Naive thymus-derived CD4-positive, alpha-beta T cell (primary cell): ENCODE data around the gene ZNF878. TPM values are rescaled to one million over a fixed set of nuclear protein-coding genes. Genes with fewer than 3 reads are reported as not detected.

Experiments used
- ATAC-seq: fragments of 150-1000 bp; cut with Tn5 transposase; 2 replicates; pipeline ENCODE4 v1.10.0; 2021; ENCODE audit warnings: mild to moderate bottlenecking, moderate library complexity
- CTCF ChIA-PET: fragments of 350-600 bp; sonication (Branson Sonifier 250); formaldehyde crosslinking; loops from one replicate; lab custom pipeline; 2021; ENCODE audit warnings: antibody characterized with exemption; lab: Charles Lee
- POLR2A ChIA-PET: fragments of 350-600 bp; sonication (Branson Sonifier 250); formaldehyde crosslinking; loops from one replicate; lab custom pipeline; 2021; ENCODE audit warnings: antibody characterized with exemption, inconsistent platforms; lab: Charles Lee
- DNase-seq, 9 donors: peaks; one replicate each; pipeline versions ENCODE4 v3.0.0 to v3.0.0-alpha.2; 2020 to 2022; ENCODE audit warnings: mixed read lengths in 1 of 9
- H3K27ac ChIP-seq: one replicate; pipeline ENCODE4 v1.7.0; 2013; ENCODE audit warnings: mild to moderate bottlenecking, low read depth, low read length, moderate library complexity
- H3K27me3 ChIP-seq, 2 donors: one replicate each; pipeline ENCODE4 v1.7.0; 2013; ENCODE audit warnings: low read length in 2 of 2, mild to moderate bottlenecking in 2 of 2, moderate library complexity in 2 of 2; ENCODE audit not compliant: control insufficient read depth in 2 of 2, insufficient read depth in 2 of 2
- H3K36me3 ChIP-seq, 3 experiments: 1 replicate in 2 of 3; 2 replicates in 1 of 3; pipeline ENCODE4 v1.7.0; 2013; ENCODE audit warnings: low read length in 3 of 3, mild to moderate bottlenecking in 3 of 3, moderate library complexity in 1 of 3; ENCODE audit not compliant: insufficient read depth in 3 of 3, control insufficient read depth in 2 of 3
- H3K4me1 ChIP-seq, 2 donors: one replicate each; pipeline ENCODE4 v1.7.0; 2013; ENCODE audit warnings: low read length in 2 of 2, mild to moderate bottlenecking in 2 of 2, moderate library complexity in 1 of 2; ENCODE audit not compliant: control insufficient read depth in 2 of 2, insufficient read depth in 2 of 2
- H3K4me3 ChIP-seq: 2 replicates; pipeline ENCODE4 v1.7.0; 2013; ENCODE audit warnings: mild to moderate bottlenecking, low read length
- H3K9me3 ChIP-seq, 3 experiments: 1 replicate in 2 of 3; 2 replicates in 1 of 3; pipeline ENCODE4 v1.7.0; 2013; ENCODE audit warnings: low read length in 3 of 3; ENCODE audit not compliant: control insufficient read depth in 2 of 3
- H3K27ac Mint-ChIP-seq, 9 donors: one replicate each; pipeline ENCODE4 v1.8.0; 2020 to 2022; ENCODE audit warnings: mixed read lengths in 9 of 9, mild to moderate bottlenecking in 8 of 9, moderate library complexity in 5 of 9, inconsistent platforms in 2 of 9
- H3K27me3 Mint-ChIP-seq, 5 donors: one replicate each; pipeline ENCODE4 v1.8.0; 2021 to 2022; ENCODE audit warnings: mixed read lengths in 5 of 5, mild to moderate bottlenecking in 1 of 5
- H3K36me3 Mint-ChIP-seq, 5 donors: one replicate each; pipeline ENCODE4 v1.8.0; 2020 to 2022; ENCODE audit warnings: mixed read lengths in 5 of 5, mild to moderate bottlenecking in 3 of 5, inconsistent platforms in 1 of 5
- H3K4me1 Mint-ChIP-seq, 7 donors: one replicate each; pipeline ENCODE4 v1.8.0; 2020 to 2022; ENCODE audit warnings: mixed read lengths in 7 of 7, mild to moderate bottlenecking in 3 of 7, inconsistent platforms in 1 of 7
- H3K4me3 Mint-ChIP-seq, 10 donors: one replicate each; pipeline ENCODE4 v1.8.0; 2020 to 2022; ENCODE audit warnings: mild to moderate bottlenecking in 10 of 10, mixed read lengths in 10 of 10, moderate library complexity in 6 of 10, inconsistent platforms in 2 of 10
- H3K9me3 Mint-ChIP-seq, 11 donors: one replicate each; pipeline ENCODE4 v1.8.0; 2020 to 2022; ENCODE audit warnings: mixed read lengths in 11 of 11, mild to moderate bottlenecking in 4 of 11, inconsistent platforms in 1 of 11, moderate library complexity in 1 of 11
- intact Hi-C, 2 donors: fragments of 100-400 bp; cut with micrococcal nuclease; formaldehyde crosslinking; loops; one replicate each; pipeline ENCODE4 v1.15.1; 2023
- polyA plus RNA-seq, 2 donors: library from polyadenylated mRNA; unstranded; fragments of 300-500 nt; fragmentation: Illumina TruSeq; gene quantifications; one replicate each; pipeline ENCODE4 v1.2.3, GENCODE V29; 2021
- total RNA-seq, 6 experiments: library from RNA in 5 of 6; stranded (reverse) in 5 of 6; gene quantifications; 1 replicate in 5 of 6; 2 replicates in 1 of 6; pipeline ENCODE4 v1.2.3 and lab custom pipeline; 2021 to 2026

Gene ZNF878
- total RNA-seq (not detected), polyA plus RNA-seq (not detected), total RNA-seq (lab: John Stamatoyannopoulos, UW) (not detected)

DNA sequence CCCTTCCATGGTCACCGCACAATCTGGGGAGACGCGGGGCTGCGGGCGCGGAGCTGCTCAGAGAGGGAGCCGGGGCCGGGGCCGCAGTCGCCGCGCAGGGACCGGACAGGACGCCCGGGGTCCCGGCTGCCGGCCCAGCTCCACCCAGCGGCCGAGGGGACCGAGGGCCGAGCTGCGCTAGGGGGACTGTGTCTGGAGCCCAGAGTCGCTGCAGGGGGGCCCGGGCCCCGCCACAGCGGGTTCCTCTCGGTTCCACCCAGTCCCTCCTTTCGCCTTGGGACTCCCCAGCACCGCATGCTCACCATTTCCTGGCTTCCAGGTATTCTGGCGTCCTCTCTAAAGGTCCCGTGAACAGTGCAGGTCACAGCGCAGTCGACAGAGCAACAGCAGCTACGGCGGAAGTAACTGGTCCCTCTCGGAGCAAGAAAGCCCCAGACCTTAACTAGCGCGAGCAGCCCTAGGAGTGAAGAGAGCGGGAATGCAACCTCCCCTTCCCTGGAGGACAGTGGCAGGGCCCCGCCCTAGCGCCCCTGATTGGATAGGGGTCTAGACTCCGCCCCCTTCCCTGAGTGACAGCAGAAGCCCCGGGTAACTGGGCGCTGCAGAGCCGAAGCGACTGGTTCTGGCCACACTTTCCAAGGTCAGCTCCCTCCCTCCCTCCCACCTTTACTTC lies at the start of gene ZNF878:
Gene ZNF878, minus strand, starts transcription at position 465 of the 673 bp plus-strand sequence. Its CDS starts 160 bp downstream, at position 305.
- peaks cover 0 to 11% (median 4%) of the 10 kb centered on the region in 5 donors for H3K36me3 Mint-ChIP-seq
- peak within 1 kb of the TSS; percentile 27 for H3K27ac ChIP-seq
- H3K27me3 Mint-ChIP-seq = peaks cover 5 to 11% (median 9%) of the 10 kb centered on the region in 5 donors
- intact Hi-C loops = loop anchor here in 1 of 2 donors (10.0 kb wide), 1 partner anchor 292 kb away; no protein-coding TSS in a partner anchor
- H3K4me1 Mint-ChIP-seq = peaks cover 6 to 18% (median 13%) of the 10 kb centered on the region in 7 donors
- DNase-seq (peak in 5 of 9 donors; percentile 24 to 40 (median 30)), ATAC-seq (peak; percentile 87)
- ChIA-PET CTCF (interaction anchor here (0.5 kb wide), 1 partner anchor 168 kb away, joined by 4 read pairs; no protein-coding TSS in a partner anchor), POLR2A (interaction anchor here (1.0 to 1.3 kb wide), 2 partner anchors 34 to 128 kb away, joined by 3 to 5 read pairs; partner anchors contain the start of gene ZNF700)
- H3K4me3 Mint-ChIP-seq = peak within 1 kb of the TSS; percentile 81 to 92 (median 86)
- H3K9me3 Mint-ChIP-seq = peaks cover 0 to 16% (median 7%) of the 10 kb centered on the region in 11 donors
- no peaks in the 10 kb centered on the region for H3K9me3 ChIP-seq
- H3K4me3 ChIP-seq = peak within 1 kb of the TSS; percentile 61
- H3K27ac Mint-ChIP-seq = peak within 1 kb of the TSS in 7 of 9 donors; percentile 9 to 61 (median 53)
- peaks cover 5 to 10% of the 10 kb centered on the region in 2 donors for H3K4me1 ChIP-seq
- no peaks in the 10 kb centered on the region for H3K36me3 ChIP-seq
- H3K27me3 ChIP-seq = no peaks in the 10 kb centered on the region

DNA sequence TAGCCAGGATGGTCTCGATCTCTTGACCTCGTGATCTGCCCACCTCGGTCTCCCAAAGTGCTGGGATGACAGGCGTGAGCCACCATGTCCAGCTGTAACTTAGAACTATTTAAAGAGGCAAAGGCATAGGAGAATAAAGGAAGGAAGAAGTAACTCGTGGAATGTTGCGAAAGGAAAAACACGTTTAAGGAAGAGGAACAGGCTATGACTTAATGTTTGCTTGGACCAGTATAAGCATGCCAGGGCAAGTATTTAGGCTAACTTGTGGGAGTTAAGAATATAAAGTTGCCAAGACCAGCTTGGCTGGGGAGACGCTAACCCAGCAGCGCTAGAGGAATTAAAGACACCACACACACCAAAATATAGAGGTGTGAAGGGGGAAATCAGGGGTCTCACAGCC lies 45.3 kb upstream of the ZNF878 start:
- no peak overlapping the region for H3K27ac Mint-ChIP-seq
- Histone ChIP-seq H3K4me3 (no peak overlapping the region), H3K27me3 (no peaks in the 10 kb centered on the region), H3K27ac (no peak overlapping the region), H3K4me1 (peaks cover 0 to 2% of the 10 kb centered on the region in 2 donors), H3K9me3 (no peaks in the 10 kb centered on the region), H3K36me3 (no peaks in the 10 kb centered on the region)
- H3K9me3 Mint-ChIP-seq = peaks cover 0 to 41% (median 7%) of the 10 kb centered on the region in 11 donors
- no peak overlapping the region for H3K4me3 Mint-ChIP-seq
- peaks cover 4 to 39% (median 13%) of the 10 kb centered on the region in 5 donors for H3K36me3 Mint-ChIP-seq
- peaks cover 0 to 8% (median 5%) of the 10 kb centered on the region in 7 donors for H3K4me1 Mint-ChIP-seq
- ATAC-seq (no peak), DNase-seq (no peak)
- H3K27me3 Mint-ChIP-seq = peaks cover 0 to 15% (median 4%) of the 10 kb centered on the region in 5 donors
- intact Hi-C loops = no loop called here
- POLR2A ChIA-PET = interaction anchor here (0.6 kb wide), 1 partner anchor 847 kb away, joined by 3 read pairs; no protein-coding TSS in a partner anchor
- CTCF ChIA-PET = interaction anchor here (1.1 kb wide), 1 partner anchor 215 kb away, joined by 5 read pairs; no protein-coding TSS in a partner anchor

DNA sequence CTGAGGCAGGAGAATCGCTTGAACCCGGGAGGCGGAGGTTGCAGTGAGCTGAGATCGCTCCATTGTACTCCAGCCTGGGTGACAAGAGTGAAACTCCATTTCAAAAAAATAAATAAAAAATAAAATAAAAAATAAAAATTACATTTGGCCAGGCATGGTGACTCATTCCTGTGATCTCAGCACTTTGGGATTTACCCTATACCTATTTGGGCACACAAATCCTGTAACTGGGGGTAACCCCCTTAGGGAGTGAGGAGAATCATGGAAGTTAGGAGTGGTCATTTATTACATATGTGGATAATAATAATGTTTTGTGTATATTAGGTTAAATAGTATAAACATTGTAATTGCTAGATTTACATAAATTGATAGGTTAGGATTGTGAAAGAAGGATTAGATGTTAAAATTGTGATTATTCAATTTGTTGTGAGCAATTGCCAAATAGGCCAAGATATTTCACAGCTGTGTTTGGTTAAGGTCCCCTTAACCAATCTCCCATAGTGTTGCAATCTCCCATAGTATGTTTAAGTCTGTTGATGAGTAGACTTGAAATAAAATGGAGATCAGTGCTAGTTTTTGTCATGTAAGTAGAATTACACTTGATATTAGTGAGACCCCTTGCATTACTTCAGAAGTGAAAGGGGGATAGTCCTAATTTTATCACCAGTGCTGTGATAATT lies 42.5 kb upstream of the ZNF878 start:
- Histone ChIP-seq H3K4me1 (peaks cover 0 to 5% of the 10 kb centered on the region in 2 donors), H3K9me3 (no peaks in the 10 kb centered on the region), H3K27ac (no peak overlapping the region), H3K4me3 (no peak overlapping the region), H3K36me3 (no peaks in the 10 kb centered on the region), H3K27me3 (no peaks in the 10 kb centered on the region)
- DNase-seq = no peak
- ChIA-PET POLR2A (no interaction called here), CTCF (no interaction called here)
- peaks cover 0 to 28% (median 6%) of the 10 kb centered on the region in 11 donors for H3K9me3 Mint-ChIP-seq
- peaks cover 5 to 19% (median 8%) of the 10 kb centered on the region in 7 donors for H3K4me1 Mint-ChIP-seq
- peaks cover 3 to 31% (median 13%) of the 10 kb centered on the region in 5 donors for H3K36me3 Mint-ChIP-seq
- H3K27me3 Mint-ChIP-seq = peaks cover 0 to 17% (median 4%) of the 10 kb centered on the region in 5 donors
- no peak overlapping the region for H3K4me3 Mint-ChIP-seq
- no peak overlapping the region for H3K27ac Mint-ChIP-seq
- no peak for ATAC-seq
- intact Hi-C loops = no loop called here

DNA sequence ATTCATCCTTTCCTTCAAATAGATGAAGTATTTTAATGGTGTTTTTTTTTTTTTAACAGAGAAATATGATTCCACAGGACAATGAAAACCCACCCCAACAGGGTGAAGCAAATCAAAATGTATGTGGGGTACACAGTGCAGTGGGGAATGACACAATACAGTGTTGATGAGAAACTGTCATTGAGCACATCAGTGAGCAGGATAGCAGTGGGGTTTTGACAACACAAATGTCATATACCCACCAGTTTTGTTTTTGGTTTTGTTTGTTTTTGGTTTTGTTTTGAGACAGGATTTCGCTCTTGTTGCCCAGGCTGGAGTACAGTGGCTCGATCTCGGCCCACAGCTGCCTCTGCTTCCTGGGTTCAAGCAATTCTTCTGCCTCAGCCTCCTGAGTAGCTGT lies 41.0 kb upstream of the ZNF878 start:
- ChIA-PET CTCF (no interaction called here), POLR2A (no interaction called here)
- Histone ChIP-seq H3K27ac (no peak overlapping the region), H3K4me1 (peaks cover 0 to 5% of the 10 kb centered on the region in 2 donors), H3K27me3 (no peaks in the 10 kb centered on the region), H3K36me3 (no peaks in the 10 kb centered on the region), H3K9me3 (no peaks in the 10 kb centered on the region), H3K4me3 (no peak overlapping the region)
- DNase-seq (no peak), ATAC-seq (no peak)
- peaks cover 5 to 22% (median 13%) of the 10 kb centered on the region in 5 donors for H3K36me3 Mint-ChIP-seq
- peaks cover 0 to 20% (median 6%) of the 10 kb centered on the region in 11 donors for H3K9me3 Mint-ChIP-seq
- peaks cover 5 to 19% (median 8%) of the 10 kb centered on the region in 7 donors for H3K4me1 Mint-ChIP-seq
- peaks cover 0 to 17% (median 4%) of the 10 kb centered on the region in 5 donors for H3K27me3 Mint-ChIP-seq
- H3K27ac Mint-ChIP-seq = no peak overlapping the region
- H3K4me3 Mint-ChIP-seq = peak overlapping the region in 4 of 10 donors; percentile 72 to 84 (median 80)
- intact Hi-C loops = no loop called here

DNA sequence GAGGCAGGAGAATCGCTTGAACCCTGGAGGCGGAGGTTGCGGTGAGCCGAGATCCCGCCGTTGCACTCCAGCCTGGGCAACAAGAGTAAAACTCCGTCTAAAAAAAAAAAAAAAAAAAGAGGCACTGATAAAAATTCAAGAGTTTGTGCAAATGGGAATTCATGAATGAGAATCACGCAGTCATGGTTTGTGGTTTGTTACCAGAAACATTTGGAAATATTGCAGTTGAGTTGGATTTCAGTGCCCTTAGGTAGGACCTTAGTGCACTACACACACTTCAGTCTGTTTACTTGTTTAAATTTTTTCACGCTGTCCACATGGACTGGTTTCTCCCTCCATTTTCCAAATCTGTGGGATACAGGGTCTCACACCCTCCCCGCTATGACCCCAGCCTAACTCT lies 40.2 kb upstream of the ZNF878 start:
- Mint-ChIP-seq H3K27ac (peak overlapping the region in 2 of 9 donors; percentile 35 to 85), H3K4me3 (peak overlapping the region; percentile 72 to 87 (median 82)), H3K4me1 (peaks cover 5 to 19% (median 8%) of the 10 kb centered on the region in 7 donors), H3K36me3 (peaks cover 7 to 23% (median 14%) of the 10 kb centered on the region in 5 donors), H3K9me3 (peaks cover 0 to 18% (median 3%) of the 10 kb centered on the region in 11 donors), H3K27me3 (peaks cover 0 to 17% (median 4%) of the 10 kb centered on the region in 5 donors)
- no peaks in the 10 kb centered on the region for H3K9me3 ChIP-seq
- H3K27me3 ChIP-seq = no peaks in the 10 kb centered on the region
- no peaks in the 10 kb centered on the region for H3K36me3 ChIP-seq
- DNase-seq (no peak), ATAC-seq (no peak)
- peaks cover 0 to 5% of the 10 kb centered on the region in 2 donors for H3K4me1 ChIP-seq
- H3K4me3 ChIP-seq = no peak overlapping the region
- ChIA-PET POLR2A (no interaction called here), CTCF (interaction anchor here (1.9 kb wide), 1 partner anchor 170 kb away, joined by 6 read pairs; no protein-coding TSS in a partner anchor)
- no peak overlapping the region for H3K27ac ChIP-seq
- intact Hi-C loops = loop anchor here in 1 of 2 donors (1.0 kb wide), 1 partner anchor 47 kb away; the partner anchor contains the start of gene ZNF20
